IPS DF 19.7 (cell line): ENCODE measurements around the gene TOR1B.
"Not testable (repeated sequence)": the region's sequence is repeated elsewhere in the genome, so short reads cannot be mapped to it uniquely, and the experiment has no call there.

Experiments used
- DNase-seq: peaks from one replicate; pipeline ENCODE4 v3.0.0-alpha.2; 2013; ENCODE audit warnings: low read depth, low spot score

Gene TOR1B, protein sequence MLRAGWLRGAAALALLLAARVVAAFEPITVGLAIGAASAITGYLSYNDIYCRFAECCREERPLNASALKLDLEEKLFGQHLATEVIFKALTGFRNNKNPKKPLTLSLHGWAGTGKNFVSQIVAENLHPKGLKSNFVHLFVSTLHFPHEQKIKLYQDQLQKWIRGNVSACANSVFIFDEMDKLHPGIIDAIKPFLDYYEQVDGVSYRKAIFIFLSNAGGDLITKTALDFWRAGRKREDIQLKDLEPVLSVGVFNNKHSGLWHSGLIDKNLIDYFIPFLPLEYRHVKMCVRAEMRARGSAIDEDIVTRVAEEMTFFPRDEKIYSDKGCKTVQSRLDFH

DNA sequence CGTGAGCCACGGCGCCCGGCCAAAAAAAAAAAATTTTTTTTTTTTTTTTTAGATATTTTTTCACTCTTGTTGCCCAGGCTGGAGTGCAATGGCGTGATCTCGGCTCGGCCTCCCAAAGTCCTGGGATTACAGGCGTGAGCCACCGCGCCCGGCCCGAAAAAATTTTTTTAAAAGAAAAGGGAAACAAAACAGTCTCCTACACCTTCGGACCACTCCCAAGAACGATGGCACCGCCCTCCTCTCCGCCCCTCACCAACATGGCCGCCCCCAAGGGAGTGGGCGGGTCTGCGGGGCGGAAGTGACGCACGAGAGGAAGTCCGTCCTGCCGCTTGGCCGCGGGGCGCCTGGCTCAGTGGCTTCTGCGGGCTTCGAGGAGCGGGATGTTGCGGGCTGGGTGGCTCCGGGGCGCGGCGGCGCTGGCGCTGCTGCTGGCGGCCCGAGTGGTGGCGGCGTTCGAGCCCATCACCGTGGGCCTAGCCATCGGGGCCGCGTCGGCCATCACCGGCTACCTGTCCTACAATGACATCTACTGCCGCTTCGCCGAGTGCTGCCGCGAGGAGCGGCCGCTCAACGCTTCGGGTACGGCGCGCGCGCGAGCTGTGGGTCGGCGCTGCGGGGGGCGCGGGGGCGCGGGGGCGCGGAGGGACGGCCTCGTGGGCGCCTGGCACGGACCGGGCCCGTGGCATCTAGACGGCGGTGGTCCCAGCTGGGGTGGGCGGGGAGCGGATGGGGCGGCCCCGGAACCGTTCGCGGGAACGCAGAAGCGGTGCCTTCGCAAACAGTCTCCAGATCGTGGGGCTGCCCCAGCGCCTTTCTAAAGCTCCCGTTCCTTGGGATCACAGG is at the start of gene TOR1B:
Gene TOR1B, plus strand, starts transcription at position 352 of the 843 bp plus-strand sequence. Its CDS starts 29 bp downstream, at position 381.
- DNase-seq = peak; percentile 65

DNA sequence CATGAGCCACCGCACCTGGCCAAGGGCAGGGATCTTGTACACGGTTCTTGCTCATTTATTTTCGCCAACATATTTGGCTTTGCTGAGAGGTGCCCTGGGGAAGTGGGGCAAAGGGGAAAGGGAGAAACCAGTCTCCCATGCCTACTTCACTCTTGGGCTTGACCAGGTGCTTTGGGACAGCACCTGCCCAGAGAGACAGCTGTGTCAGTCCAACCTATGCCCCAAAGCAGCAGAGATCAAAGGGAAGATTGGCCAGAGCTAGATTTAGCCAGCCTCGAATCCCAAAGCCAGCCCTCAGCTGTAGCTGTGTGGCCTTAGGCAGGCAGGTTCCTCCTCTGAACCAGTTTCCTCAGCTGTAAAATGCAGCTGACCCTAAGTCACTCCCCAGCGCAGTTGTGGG is 47.8 kb upstream of the TOR1B start:
- DNase-seq = no peak

DNA sequence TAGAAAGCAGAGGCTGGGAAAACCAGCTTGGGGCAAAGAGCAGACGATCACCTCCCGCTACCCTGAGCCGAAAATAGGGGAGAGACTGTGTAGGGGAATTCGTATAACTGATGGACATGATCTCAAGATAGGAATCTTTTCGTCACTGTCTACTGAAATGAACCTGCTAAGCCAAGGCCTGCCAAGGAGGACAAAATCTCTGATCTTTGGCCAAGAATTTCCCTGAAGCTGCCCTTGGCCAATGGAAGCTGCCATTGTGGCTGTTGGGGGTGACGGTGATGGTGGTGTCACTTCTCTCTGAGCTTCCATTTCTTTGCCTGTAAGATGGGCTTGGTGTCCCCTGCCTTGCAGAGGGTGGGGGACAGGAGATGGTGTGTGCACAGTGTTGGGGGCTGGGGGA is 46.8 kb upstream of the TOR1B start:
- DNase-seq = no peak

DNA sequence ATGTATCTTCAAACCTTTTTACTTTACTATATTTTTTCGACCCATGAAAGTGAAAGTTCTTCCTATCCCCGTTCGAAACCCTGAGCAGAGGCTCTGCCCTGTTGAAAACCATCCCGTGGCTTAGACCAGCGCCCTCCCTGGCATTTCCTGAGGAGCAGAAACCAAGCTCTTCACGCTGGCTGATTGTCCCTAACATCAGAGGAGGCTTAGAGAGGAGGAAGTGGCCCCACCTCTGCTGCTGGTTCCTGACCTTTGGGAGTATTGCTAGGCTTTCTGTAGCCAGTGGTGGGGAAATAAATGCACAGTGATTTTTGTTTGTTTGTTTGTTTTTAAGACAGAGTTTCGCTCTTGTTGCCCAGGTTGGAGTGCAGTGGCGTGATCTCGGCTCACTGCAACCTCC is 45.9 kb upstream of the TOR1B start:
- DNase-seq = no peak

DNA sequence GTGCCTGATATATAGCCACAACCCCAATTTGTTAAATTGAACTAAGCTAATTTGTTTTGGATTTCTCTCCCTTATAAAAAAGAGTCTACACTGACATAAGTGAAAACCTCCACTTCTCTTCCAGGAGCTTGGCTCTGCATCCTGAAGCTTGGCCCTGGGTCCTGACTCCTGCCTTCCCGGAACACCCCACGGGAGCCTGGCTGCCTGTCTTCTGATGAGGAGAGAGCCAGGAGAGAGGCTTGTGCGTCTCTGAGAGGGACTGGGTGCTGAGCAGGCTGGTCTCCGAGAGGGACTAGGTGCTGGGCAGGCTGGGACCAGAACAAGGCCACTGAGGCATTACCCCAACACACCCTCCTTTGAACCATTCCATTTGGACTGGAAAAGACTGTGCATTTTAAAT is 43.7 kb upstream of the TOR1B start:
- DNase-seq = no peak

- no peak for DNase-seq
These were observed 43.0 kb upstream of the TOR1B start for GRCh38 chr9:129759804-129760502.

DNA sequence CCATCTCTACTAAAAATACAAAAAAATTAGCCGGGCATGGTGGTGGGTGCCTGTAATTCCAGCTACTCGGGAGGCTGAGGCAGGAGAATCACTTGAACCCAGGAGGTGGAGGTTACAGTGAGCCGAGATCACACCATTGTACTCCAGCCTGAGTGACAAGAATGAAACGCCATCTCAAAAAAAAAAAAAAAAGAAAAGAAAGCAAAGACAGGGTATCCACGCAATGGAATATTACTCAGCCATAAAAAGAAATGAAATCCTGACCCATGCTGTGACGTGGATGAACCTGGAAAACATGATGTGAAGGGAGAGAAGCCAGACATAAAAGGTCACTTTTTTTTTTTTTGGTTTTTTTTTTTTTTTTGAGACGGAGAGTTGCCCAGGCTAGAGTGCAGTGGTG is 42.2 kb upstream of the TOR1B start:
- not testable (repeated sequence) for DNase-seq

- no peak for DNase-seq
These were observed 41.6 kb upstream of the TOR1B start for GRCh38 chr9:129761293-129761900.

GRCh38 chr9:129761901-129762369 is 41.0 kb upstream of the TOR1B start:
- no peak for DNase-seq

- DNase-seq = not testable (repeated sequence)
These were observed 40.5 kb upstream of the TOR1B start for GRCh38 chr9:129762370-129762984.

DNA sequence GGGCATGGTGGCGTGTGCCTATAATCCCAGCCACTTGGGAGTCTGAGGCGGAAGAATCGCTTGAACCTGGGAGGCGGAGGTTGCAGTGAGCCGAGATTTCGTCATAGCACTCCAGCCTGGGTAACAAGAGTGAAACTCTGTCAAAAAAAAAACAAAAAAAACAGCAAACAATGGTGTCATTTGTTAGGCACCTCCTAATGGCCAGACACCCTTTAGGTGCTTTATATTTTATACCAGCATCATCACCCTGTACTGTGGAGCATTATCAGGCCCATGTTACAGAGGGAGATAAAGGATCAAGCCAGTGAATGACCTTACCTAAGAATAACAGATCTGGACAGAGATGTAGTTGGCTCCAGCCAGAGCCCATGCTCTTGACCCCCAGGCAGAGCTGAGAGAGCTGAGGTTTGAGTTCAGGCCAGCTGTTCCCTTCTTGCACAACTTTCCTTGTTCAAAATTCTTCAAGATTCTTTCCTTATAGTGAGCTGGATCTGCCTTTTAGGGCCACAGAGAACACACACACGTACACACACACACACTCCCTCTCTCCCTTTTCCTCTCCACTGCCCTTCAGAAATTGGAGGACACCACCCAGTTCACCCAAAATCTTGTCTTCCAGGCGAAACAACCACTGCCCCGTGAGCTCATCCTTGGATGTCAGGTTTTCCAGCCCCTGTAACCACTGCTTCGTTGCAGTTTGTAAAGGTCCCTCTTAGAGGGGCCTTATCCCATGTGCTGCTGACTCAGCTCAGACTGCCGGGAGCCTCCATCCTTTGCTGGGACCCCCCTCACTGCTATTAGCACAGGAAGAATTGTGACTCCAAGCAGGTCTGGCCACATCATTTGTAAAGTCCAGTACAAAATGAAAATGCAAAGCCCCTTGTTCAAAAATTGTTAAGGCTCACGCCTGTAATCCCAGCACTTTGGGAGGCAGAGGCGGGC is 39.7 kb upstream of the TOR1B start:
- DNase-seq = no peak

GRCh38 chr9:129765764-129766317 is 37.1 kb upstream of the TOR1B start:
- no peak for DNase-seq

- no peak for DNase-seq
These were observed 34.5 kb upstream of the TOR1B start for GRCh38 chr9:129768486-129768885.

DNA sequence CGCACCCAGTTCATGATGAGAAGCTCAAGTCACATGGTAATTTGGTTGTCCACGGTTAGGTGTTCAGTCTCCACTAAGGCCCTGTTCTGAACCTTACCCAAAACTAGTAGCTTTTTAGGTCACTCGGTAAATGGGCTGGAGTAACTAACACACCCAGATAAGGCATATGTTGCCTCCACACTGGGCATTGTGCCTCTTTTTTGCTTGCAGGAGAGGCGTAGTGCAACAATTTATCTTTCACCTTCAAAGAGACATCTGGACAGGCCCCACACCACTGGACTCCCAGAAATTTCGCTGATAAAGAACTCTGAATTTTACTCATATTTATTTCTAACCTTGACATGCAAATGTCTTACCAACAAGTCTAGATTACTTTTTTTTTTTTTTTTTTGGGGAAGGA is 33.3 kb upstream of the TOR1B start:
- no peak for DNase-seq

- no peak for DNase-seq
These were observed 32.2 kb upstream of the TOR1B start for GRCh38 chr9:129770741-129771140.

DNA sequence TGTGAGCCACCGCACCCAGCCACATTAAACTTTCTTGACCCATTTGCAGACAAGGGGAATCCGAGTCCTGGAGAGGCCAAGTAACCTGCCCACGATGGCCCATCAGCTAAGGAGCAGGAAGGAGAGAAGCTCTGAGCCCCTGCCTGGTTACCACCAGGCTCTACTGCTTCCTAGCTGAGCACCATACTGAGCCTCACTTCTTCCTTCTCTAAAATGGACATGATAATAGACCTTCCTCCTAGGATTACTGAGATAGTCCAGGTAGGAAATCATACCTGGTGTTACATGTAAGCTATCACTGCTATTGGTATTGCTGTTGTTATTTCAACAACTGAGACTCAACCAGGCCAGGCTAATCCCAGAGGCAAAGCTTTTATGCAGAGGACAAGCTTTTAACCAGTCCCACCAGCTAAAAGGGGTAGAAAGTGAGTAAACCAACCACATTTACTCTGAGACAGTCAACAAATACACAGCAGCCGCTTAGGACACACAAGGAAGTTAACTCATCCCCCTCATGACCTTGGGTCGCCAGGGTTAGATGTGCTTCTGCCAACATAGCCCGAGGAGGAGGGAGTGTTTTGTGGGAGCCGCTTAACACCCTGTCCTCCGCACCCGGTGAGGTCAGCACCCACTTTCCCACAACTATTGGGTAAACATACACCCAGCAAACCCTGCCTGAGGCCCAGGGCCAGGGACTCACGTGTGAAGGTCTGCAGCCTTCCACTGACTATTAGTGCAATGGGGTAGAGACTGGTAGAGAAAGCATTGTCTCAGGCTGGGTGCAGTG is 29.5 kb upstream of the TOR1B start:
- DNase-seq = no peak

GRCh38 chr9:129774791-129775447 is 28.1 kb upstream of the TOR1B start:
- no peak for DNase-seq

DNA sequence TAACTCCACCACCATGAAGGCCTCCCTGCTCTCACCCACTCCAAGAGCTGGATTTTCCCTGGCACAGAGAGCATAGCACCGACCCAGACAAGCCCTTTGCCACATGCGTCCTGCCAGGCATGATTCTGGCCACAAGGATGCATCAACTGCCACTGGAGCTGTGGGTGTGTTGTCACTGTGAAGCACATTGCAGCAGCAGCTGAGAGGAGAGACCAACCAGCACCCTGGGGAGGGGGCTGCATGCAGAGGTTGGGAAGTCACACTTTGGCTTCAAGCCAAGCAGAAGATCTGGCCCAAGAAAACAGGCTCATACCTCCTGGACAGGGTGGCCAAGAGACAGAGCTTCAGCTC is 27.6 kb upstream of the TOR1B start:
- DNase-seq = no peak

DNA sequence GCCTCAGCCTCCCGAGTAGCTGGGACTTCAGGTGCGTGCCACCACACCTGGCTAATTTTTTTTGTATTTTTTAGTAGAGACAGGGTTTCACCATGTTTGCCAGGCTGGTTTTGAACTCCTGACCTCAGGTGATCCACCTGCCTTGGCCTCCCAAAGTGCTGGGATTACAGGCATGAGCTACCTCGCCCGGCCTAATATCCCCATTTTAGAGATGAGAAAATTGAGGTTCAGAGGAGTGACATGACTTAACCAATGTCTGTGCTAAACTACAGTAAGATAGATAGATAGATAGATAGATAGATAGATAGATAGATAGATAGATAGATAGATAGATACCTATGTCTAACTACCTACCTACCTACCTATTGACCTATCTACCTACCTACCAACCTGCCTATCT is 26.9 kb upstream of the TOR1B start:
- not testable (repeated sequence) for DNase-seq
